DMS 273 (cell line): ENCODE measurements around the gene ABHD6.
A peak's percentile ranks its signal among the peaks of the same experiment; 100 is the strongest.
"Not testable (repeated sequence)": the region's sequence is repeated elsewhere in the genome, so short reads cannot be mapped to it uniquely, and the experiment has no call there.

Experiments used
- DNase-seq: peaks from one replicate; lab custom pipeline; 2025; ENCODE audit not compliant: unreplicated experiment; lab: John Stamatoyannopoulos, UW

Gene ABHD6

GRCh38 chr3:58242340-58242739 lies 4.7 kb downstream of the ABHD6 start:
- no peak for DNase-seq

GRCh38 chr3:58242860-58243259 lies 5.3 kb downstream of the ABHD6 start:
- DNase-seq, result not testable (repeated sequence)

DNA sequence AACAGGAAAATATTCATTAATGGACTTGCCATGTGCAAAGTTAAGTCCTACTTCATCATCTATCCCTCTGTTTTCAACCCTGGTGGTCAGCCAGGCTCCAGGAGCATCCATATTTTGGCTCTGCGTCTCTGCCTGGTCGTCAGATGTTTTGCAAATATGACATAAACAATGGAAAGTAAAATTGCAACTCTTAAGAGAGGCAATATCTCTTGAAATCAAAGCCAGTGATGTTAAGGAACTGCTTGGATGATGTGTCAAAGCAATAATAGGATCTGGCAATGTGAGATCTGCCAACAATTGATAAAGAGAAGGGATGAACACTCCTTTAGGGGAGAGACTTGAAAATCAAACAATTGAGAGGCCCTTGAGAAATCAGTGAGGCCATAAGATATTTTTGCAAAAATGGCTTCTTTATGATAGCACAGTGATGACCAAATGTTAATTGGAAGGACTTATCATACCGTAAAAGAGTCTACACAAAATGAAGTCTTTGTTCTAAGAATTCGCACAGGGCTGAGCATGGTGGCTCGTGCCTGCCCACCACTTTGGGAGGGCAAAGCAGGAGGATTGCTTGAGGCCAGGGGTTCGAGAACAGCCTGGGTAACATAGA lies 6.5 kb downstream of the ABHD6 start:
- DNase-seq, result no peak

- DNase-seq, result no peak
Observed at GRCh38 chr3:58246148-58247047, 8.8 kb downstream of the ABHD6 start.

DNA sequence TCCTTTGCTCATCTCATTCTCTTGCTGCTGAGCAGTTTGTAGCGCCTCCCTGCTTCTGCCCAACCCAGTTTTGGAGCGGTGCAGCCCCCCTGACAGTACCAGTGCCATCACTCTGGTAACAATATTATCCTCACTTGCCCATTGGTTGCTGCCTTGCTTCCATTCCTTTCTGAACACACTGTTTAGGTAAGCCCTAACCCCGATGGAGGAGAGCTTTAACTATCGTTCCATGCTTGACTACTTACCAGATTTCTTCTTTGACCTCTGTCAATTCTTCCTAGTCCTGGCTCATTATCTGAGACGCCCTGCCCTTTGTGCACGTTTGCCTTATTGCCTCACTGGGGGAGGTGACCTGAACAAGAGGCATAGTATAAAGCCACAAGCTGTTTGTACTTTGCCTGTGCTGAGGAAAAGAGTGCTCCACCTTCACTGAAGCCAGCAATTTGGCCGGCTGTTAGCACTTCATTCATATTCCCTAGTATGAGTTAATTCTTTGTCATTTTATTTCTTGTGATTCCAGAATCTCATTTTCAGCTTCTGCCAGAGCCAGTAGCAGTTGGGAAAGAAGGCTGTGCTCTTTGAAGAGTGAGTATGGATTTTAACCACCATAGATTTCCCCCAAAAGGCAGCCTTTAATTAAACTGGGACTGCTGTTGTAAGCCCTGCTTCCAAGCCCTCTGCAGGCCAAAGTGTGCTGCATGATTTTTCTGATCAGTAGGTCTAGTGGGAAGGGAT lies 11.9 kb downstream of the ABHD6 start:
- peak; percentile 36 for DNase-seq

- DNase-seq, result no peak
Observed at GRCh38 chr3:58250093-58250707, 12.6 kb downstream of the ABHD6 start.

GRCh38 chr3:58251631-58252035 lies 14.0 kb downstream of the ABHD6 start:
- DNase-seq, result peak; percentile 43

DNA sequence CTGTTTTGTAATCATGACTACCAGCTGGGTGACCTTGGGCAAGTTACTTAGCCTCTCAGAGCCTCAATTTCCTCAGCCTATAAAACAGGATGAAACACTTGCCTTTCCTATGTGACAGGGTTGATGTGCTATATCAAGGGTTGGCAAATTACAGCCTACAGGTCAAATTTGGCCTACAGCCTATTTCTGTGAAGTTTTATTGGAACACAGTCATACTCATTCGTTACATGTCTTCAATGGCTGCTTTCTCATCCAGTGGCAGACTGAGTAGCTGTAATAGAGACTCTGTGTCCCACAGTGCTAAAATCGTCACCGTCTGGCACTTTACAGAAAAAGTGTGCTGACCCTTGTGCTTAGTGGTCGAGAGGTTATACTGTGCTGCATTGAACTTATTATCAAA lies 16.6 kb downstream of the ABHD6 start:
- DNase-seq, result no peak

DNA sequence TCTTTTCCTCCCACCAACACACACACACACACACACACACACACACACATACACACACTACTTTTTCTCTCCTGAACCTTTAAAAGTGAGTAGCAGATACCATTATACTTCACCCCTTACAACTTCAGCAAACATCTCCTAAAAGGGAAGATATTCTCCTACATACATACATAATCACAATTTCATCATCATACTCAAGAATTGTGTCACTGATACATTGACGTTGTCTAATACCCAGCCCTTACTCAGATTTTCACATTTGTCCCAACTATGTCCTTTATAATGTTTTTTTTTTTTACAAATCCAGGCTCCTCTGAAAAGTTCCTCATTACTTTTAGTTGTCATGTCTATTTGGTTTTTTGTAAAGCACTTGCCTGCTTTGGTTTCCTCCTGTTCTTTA lies 18.5 kb downstream of the ABHD6 start:
- DNase-seq, result no peak

GRCh38 chr3:58256511-58256910 lies 18.9 kb downstream of the ABHD6 start:
- DNase-seq, result no peak

GRCh38 chr3:58258392-58259055 lies 20.9 kb downstream of the ABHD6 start:
- no peak for DNase-seq

DNA sequence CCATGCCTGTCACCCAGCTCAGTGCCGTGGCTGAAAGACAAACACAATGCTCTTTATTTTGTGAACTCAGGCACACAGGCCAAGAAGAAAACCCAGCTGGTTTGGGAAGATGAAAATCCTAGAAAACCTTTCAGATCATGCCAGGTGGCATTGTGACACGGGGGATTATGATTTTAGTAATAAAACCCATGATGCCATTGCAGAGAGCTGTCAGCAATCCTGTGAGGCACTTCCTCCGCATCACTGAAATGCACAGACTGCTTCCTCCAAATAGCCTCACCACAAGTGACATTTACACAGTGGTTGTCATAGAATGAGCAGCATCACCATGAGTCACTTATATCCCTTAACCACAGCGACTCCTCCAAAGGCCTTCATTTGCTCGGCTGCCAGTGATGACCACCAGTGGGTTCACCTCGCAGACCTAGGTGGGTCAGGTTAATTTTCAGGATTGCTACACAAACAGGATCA lies 22.7 kb downstream of the ABHD6 start:
- DNase-seq, result no peak

- peak; percentile 10 for DNase-seq
Observed at GRCh38 chr3:58260733-58261132, 23.1 kb downstream of the ABHD6 start.

GRCh38 chr3:58261954-58262666 lies 24.5 kb downstream of the ABHD6 start:
- DNase-seq, result no peak

DNA sequence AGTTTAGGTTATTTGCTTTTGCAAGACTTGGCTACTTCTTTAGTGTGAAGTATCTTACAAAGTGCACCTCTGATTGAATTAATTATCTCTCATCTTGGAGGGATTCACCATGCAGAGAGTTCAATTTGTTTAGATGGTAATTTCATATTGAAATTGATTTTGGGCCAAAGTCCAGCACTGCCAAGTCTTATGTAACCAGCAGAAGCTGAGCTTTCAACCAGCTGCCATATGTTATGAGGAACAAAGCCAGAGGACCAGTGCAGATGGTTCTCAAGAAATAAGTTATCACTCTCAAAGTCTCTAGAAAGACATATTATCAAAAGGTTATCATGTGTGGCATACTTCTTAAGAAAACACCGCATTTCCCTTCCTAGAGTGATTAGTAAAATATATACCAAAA lies 29.0 kb downstream of the ABHD6 start:
- DNase-seq, result peak; percentile 82

- not testable (repeated sequence) for DNase-seq
Observed at GRCh38 chr3:58267543-58267942, 30.0 kb downstream of the ABHD6 start.

DNA sequence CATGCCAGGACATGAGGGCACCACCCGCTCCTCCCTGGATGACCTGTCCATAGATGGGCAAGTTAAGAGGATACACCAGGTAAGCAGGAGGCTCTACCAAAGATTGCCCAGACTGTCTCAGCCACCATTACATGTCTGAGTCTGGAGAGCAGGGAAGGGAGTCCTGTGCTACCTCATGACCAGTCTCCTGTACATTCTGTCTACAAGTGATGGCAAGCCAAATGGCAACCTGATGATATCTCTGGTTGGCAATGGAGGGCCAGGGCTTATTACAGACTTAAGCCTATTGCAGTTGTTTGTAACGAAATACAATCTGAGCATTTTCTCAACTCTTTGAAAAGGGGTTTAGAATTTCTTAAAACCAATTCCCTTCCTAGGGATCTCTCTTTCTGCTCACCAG lies 31.8 kb downstream of the ABHD6 start:
- DNase-seq, result no peak

DNA sequence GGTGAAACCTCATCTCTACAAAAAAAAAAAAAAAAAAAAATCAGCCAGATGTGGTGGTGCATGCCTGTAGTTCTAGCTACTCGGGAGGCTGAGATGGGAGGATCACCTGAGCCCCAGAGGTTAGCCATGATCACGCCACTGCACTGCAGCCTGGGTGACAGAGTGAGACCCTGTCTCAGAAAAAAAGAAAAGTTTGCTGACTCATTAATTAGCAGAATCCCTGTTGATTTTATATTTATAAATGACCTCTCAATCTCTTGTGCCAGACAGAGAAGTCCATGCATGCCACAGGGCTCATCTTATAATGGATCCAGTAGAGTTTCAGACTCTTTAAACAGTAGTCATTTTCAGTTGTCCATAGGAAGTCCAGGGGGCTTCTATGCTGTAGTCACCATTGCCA lies 32.9 kb downstream of the ABHD6 start:
- DNase-seq, result no peak

DNA sequence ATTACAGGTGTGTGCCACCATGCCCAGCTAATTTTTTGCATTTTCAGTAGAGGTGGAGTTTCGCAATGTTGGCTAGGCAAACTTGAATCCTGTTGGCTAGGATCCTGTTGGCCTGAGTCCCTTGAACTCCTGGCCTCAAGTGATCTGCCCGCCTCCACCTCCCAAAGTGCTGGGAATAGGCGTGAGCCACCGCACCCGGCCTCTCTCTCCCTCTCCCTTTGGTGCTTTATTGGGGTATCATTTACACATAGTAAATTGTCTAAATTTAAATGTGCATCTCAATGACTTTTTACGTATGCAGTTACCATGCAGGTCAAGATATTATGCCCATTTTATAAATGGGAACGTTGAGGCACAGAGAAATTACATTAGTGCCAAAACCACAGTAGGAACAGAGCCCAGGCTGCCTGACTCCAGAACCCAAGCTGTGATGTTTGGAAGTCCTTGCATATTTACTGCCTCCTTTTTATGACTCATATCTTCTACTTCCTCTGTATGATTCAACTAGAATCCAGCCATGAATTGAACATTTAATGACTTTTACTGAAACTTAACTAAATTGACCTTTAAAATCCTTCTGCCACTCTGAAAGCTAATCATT lies 34.4 kb downstream of the ABHD6 start:
- DNase-seq, result no peak

DNA sequence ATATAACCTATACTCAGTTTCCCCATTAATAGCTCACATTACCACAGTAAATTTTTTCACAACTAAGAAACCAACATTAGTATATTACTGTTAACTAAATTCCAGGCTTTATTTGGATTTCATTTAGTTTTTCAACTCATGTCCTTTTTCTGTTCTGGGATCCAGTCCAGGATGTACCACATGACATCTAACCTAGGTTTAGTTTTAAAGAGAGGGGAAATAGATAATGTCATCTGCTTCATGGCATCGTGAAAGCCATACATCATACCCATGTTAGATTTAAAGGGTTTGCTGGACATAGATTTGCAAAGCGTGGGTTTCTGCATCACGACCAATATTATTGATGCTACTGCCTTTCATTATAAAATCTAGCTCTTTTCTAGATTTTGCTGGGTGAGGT lies 35.3 kb downstream of the ABHD6 start:
- no peak for DNase-seq
